Progenitor cell of endocrine pancreas (in vitro differentiated cells): ENCODE measurements around the gene PDX1. TPM values are rescaled to one million over a fixed set of nuclear protein-coding genes. Genes with fewer than 3 reads are reported as not detected.
A peak's percentile ranks its signal among the peaks of the same experiment; 100 is the strongest.

Experiments used
- DNase-seq: peaks from one replicate; pipeline ENCODE4 v3.0.0; 2021; ENCODE audit warnings: low spot score; ENCODE audit not compliant: unreplicated experiment
- H3K27ac Mint-ChIP-seq: 2 replicates; pipeline ENCODE4 v1.8.0; 2021; ENCODE audit warnings: mild to moderate bottlenecking, moderate library complexity, mixed read lengths
- H3K27me3 Mint-ChIP-seq: 2 replicates; pipeline ENCODE4 v1.8.0; 2021; ENCODE audit warnings: mixed read lengths
- H3K36me3 Mint-ChIP-seq: 2 replicates; pipeline ENCODE4 v1.8.0; 2022; ENCODE audit warnings: mixed read lengths; ENCODE audit not compliant: insufficient read depth
- H3K4me1 Mint-ChIP-seq: 2 replicates; pipeline ENCODE4 v1.8.0; 2021; ENCODE audit warnings: low read depth, mixed read lengths
- H3K4me3 Mint-ChIP-seq: 2 replicates; pipeline ENCODE4 v1.8.0; 2021; ENCODE audit warnings: low read depth, mild to moderate bottlenecking, moderate library complexity, mixed read lengths
- H3K9me3 Mint-ChIP-seq: 2 replicates; pipeline ENCODE4 v1.8.0; 2021; ENCODE audit warnings: low read depth, mixed read lengths
- long read RNA-seq: library from polyadenylated mRNA; unstranded; transcript quantifications from one replicate; pipeline ENCODE4 v2.0.0, GENCODE V29; 2020
- total RNA-seq: library from RNA; stranded (reverse); gene quantifications from 2 replicates; pipeline ENCODE4 v1.2.1, GENCODE V29; 2021
- TF ChIP-seq, protein P1 (sequence below): fragments of 200-600 bp; sonication (generic); IDR thresholded peaks from one replicate; pipeline ENCODE4 v1.5.0; 2021; ENCODE audit warnings: antibody characterized with exemption, mild to moderate bottlenecking; ENCODE audit not compliant: unreplicated experiment

Gene PDX1
- 260 and 303 TPM in 2 replicates for total RNA-seq
- long read RNA-seq, partial matches to known transcripts = 0 of 4 reads
- long read RNA-seq, other reads (novel, unspliced or antisense) = 4 of 4 reads

- Mint-ChIP-seq H3K27ac (peak within 1 kb of the TSS; percentile 100), H3K36me3 (peaks cover 37% of the 10 kb centered on the region), H3K4me1 (peaks cover 33% of the 10 kb centered on the region), H3K4me3 (peak within 1 kb of the TSS; percentile 99), H3K9me3 (no peaks in the 10 kb centered on the region), H3K27me3 (no peaks in the 10 kb centered on the region)
- DNase-seq = peak; percentile 83
- TF ChIP-seq, protein P1, sequence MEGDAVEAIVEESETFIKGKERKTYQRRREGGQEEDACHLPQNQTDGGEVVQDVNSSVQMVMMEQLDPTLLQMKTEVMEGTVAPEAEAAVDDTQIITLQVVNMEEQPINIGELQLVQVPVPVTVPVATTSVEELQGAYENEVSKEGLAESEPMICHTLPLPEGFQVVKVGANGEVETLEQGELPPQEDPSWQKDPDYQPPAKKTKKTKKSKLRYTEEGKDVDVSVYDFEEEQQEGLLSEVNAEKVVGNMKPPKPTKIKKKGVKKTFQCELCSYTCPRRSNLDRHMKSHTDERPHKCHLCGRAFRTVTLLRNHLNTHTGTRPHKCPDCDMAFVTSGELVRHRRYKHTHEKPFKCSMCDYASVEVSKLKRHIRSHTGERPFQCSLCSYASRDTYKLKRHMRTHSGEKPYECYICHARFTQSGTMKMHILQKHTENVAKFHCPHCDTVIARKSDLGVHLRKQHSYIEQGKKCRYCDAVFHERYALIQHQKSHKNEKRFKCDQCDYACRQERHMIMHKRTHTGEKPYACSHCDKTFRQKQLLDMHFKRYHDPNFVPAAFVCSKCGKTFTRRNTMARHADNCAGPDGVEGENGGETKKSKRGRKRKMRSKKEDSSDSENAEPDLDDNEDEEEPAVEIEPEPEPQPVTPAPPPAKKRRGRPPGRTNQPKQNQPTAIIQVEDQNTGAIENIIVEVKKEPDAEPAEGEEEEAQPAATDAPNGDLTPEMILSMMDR = no peak
Observed at GRCh38 chr13:27919934-27920676, at the start of gene PDX1. Gene PDX1 (plus strand): TSS chr13:27920000. CDS start chr13:27920139, 139 bp downstream.

GRCh38 chr13:27878274-27878673, 41.5 kb upstream of the PDX1 start:
- Mint-ChIP-seq H3K27me3 (no peaks in the 10 kb centered on the region), H3K9me3 (peaks cover 4% of the 10 kb centered on the region), H3K27ac (no peak overlapping the region), H3K4me1 (peaks cover 23% of the 10 kb centered on the region), H3K4me3 (no peak overlapping the region), H3K36me3 (peaks cover 5% of the 10 kb centered on the region)
- TF ChIP-seq, protein P1 = no peak
- DNase-seq = no peak

- Mint-ChIP-seq H3K27me3 (no peaks in the 10 kb centered on the region), H3K36me3 (peaks cover 20% of the 10 kb centered on the region), H3K9me3 (peaks cover 21% of the 10 kb centered on the region), H3K4me1 (peaks cover 4% of the 10 kb centered on the region), H3K27ac (no peak overlapping the region), H3K4me3 (no peak overlapping the region)
- DNase-seq = no peak
- TF ChIP-seq, protein P1 = no peak
Observed at GRCh38 chr13:27889471-27889870, 30.3 kb upstream of the PDX1 start.

DNA sequence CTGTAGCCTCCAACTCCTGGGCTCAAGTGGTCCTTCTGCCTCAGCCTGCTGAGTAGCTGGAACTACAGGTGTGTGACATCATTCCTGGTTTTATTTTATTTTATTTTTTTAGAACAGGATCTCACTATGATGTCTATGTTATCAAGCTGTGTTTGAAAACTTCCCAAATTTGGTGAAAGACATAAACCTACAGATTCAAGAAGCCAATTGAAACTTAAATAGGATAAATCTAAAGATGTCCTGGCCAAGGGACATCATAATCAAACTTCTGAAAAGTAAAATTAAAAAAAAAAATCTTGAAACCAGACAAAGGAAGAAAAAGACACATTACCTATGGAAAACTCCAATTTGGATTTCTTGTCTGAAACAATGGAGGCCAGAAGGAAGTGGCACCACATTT, 23.1 kb upstream of the PDX1 start:
- no peak for DNase-seq
- TF ChIP-seq, protein P1 = no peak
- peaks cover 17% of the 10 kb centered on the region for H3K4me1 Mint-ChIP-seq
- peaks cover 50% of the 10 kb centered on the region for H3K9me3 Mint-ChIP-seq
- no peaks in the 10 kb centered on the region for H3K27me3 Mint-ChIP-seq
- H3K4me3 Mint-ChIP-seq = no peak overlapping the region
- H3K27ac Mint-ChIP-seq = no peak overlapping the region
- peaks cover 47% of the 10 kb centered on the region for H3K36me3 Mint-ChIP-seq

GRCh38 chr13:27904719-27905118, 15.1 kb upstream of the PDX1 start:
- H3K36me3 Mint-ChIP-seq = peaks cover 19% of the 10 kb centered on the region
- TF ChIP-seq, protein P1 = no peak
- H3K27ac Mint-ChIP-seq = no peak overlapping the region
- peaks cover 74% of the 10 kb centered on the region for H3K4me1 Mint-ChIP-seq
- no peak overlapping the region for H3K4me3 Mint-ChIP-seq
- DNase-seq = no peak
- H3K9me3 Mint-ChIP-seq = peaks cover 5% of the 10 kb centered on the region
- no peaks in the 10 kb centered on the region for H3K27me3 Mint-ChIP-seq
